Natural killer cell (primary cell): ENCODE measurements around the gene ARL4C. TPM values are rescaled to one million over a fixed set of nuclear protein-coding genes. Genes with fewer than 3 reads are reported as not detected.

ENCODE experiments used
- ATAC-seq, 3 donors: fragments of 150-1000 bp in 2 of 3; fragments of 200-7000 bp in 1 of 3; cut with Tn5 transposase; 1 replicate in 1 of 3; 2 replicates in 2 of 3; pipeline ENCODE4 v1.10.0; 2021; ENCODE audit warnings: mild to moderate bottlenecking in 2 of 3, moderate library complexity in 2 of 3
- DNase-seq, 2 donors: peaks; one replicate each; pipeline versions ENCODE4 v3.0.0 to v3.0.0-alpha.2; 2013 to 2021; ENCODE audit warnings: mixed read lengths in 1 of 2
- H3K27ac ChIP-seq: one replicate; pipeline ENCODE4 v1.5.1; 2013; ENCODE audit warnings: mild to moderate bottlenecking, low read length
- H3K27me3 ChIP-seq: one replicate; pipeline ENCODE4 v1.6.1; 2013; ENCODE audit warnings: low read length; ENCODE audit not compliant: control insufficient read depth, insufficient read depth
- H3K36me3 ChIP-seq: one replicate; pipeline ENCODE4 v1.6.1; 2013; ENCODE audit warnings: low read length; ENCODE audit not compliant: control insufficient read depth, insufficient read depth
- H3K4me1 ChIP-seq: one replicate; pipeline ENCODE4 v1.6.1; 2013; ENCODE audit warnings: low read length; ENCODE audit not compliant: control insufficient read depth, insufficient read depth
- H3K4me3 ChIP-seq: one replicate; pipeline ENCODE4 v1.5.1; 2013; ENCODE audit warnings: low read length
- H3K9me3 ChIP-seq: one replicate; pipeline ENCODE4 v1.6.1; 2013; ENCODE audit warnings: low read length; ENCODE audit not compliant: control insufficient read depth, insufficient read depth
- H3K27ac Mint-ChIP-seq, 2 donors: one replicate each; pipeline ENCODE4 v1.8.0; 2022; ENCODE audit warnings: mild to moderate bottlenecking in 2 of 2, mixed read lengths in 2 of 2, moderate library complexity in 1 of 2
- H3K27me3 Mint-ChIP-seq, 2 donors: one replicate each; pipeline ENCODE4 v1.8.0; 2022; ENCODE audit warnings: low read depth in 2 of 2, mixed read lengths in 2 of 2
- H3K36me3 Mint-ChIP-seq: one replicate; pipeline ENCODE4 v1.8.0; 2022; ENCODE audit warnings: mixed read lengths
- H3K4me1 Mint-ChIP-seq, 2 donors: one replicate each; pipeline ENCODE4 v1.8.0; 2022; ENCODE audit warnings: mixed read lengths in 2 of 2
- H3K4me3 Mint-ChIP-seq: one replicate; pipeline ENCODE4 v1.8.0; 2022; ENCODE audit warnings: mild to moderate bottlenecking, moderate library complexity, mixed read lengths
- H3K9me3 Mint-ChIP-seq, 2 donors: one replicate each; pipeline ENCODE4 v1.8.0; 2022; ENCODE audit warnings: mixed read lengths in 2 of 2
- CTCF ChIP-seq: fragments of 200-600 bp; IDR thresholded peaks from one replicate; pipeline ENCODE4 v1.8.0; 2022; ENCODE audit warnings: antibody characterized with exemption
- WGBS: methylation state at CpG from one replicate; pipeline ENCODE4 v1.1.7; 2013; ENCODE audit warnings: missing lambda C conversion rate; ENCODE audit not compliant: insufficient coverage; 5-methylcytosine and 5-hydroxymethylcytosine counted together
- intact Hi-C: fragments of 100-400 bp; cut with micrococcal nuclease; formaldehyde crosslinking; loops from one replicate; pipeline ENCODE4 v1.14.2; 2022
- total RNA-seq, 4 donors: library from RNA; stranded (reverse); fragments of 120-200 nt in 1 of 4; gene quantifications; one replicate each; pipeline versions ENCODE4 v1.2.3 to v1.2.4, GENCODE V29; 2013 to 2022

Gene ARL4C
- total RNA-seq, 3 donors from 2014 or later (not counting 1 experiment from before 2014, with no cell fraction given), result 492 to 756 (median 664) TPM

DNA sequence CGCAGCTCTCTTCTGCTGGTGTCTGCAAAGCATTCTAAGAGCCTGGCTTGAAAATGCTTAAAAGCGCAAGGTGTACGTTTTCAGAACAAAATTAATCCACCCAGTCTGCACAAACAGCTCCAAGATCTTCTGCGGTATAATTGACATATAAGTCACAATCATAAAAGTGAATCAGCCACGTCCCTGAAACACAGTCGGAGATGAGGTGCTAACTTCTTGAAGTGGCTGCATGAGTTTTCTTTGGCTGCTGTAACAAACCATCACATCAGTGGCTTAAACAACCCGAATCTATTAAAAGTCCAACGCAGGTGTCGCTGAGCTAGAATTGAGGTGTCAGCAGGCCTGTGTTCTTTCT, 32.6 kb downstream of the ARL4C start:
- Histone ChIP-seq H3K9me3 (no peaks in the 10 kb centered on the region), H3K27ac (peak overlapping the region; percentile 7), H3K27me3 (no peaks in the 10 kb centered on the region), H3K36me3 (no peaks in the 10 kb centered on the region), H3K4me1 (peaks cover 36% of the 10 kb centered on the region), H3K4me3 (no peak overlapping the region)
- Mint-ChIP-seq H3K9me3 (no peaks in the 10 kb centered on the region), H3K27me3 (no peaks in the 10 kb centered on the region), H3K4me1 (peaks cover 36 to 52% of the 10 kb centered on the region in 2 donors), H3K36me3 (no peaks in the 10 kb centered on the region), H3K27ac (peak overlapping the region; percentile 76 to 80), H3K4me3 (peak overlapping the region; percentile 73)
- no peak for TF ChIP-seq CTCF
- intact Hi-C loops, result loop anchor here (5.0 kb wide), 1 partner anchor 37 kb away; no protein-coding TSS in a partner anchor
- WGBS, result 90% methylated on average over 9 of the region's 9 CpGs
- ATAC-seq (no peak), DNase-seq (no peak)

DNA sequence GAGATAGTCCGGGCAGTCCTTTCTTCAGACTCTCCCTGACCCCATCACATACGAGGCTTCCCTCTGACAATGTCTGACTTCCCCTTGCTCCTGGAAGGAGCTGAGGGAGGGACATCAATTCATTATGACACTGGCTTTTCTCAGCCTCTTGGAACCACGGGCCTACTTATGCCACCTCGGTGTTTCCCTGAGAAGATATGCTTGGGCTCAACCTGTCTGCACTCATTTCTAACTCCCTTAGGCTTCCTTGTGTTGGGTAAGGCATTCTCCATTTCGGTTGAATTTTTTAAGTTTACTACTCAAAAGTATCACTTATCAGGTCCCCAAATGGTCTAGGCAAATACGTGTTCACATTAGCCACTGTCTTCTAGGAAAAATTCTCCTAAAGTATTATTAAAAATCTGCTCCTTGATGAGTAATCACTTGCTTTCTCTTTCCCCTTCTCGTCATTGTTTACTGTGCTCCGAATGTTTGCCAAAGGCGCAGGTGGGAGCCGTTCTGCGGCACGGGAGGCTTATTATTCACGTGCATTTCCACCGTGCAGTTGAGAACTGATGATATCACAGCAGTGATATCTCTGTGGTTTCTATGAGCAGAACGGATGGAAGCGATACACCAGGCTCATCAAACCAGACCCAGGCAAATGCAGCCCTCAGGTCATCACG, 33.1 kb downstream of the ARL4C start:
- ATAC-seq (peak; percentile 61 to 78 (median 67)), DNase-seq (peak in 1 of 2 donors; percentile 92)
- Histone ChIP-seq H3K36me3 (no peaks in the 10 kb centered on the region), H3K4me1 (peaks cover 37% of the 10 kb centered on the region), H3K4me3 (no peak overlapping the region), H3K9me3 (no peaks in the 10 kb centered on the region), H3K27ac (peak overlapping the region; percentile 65), H3K27me3 (no peaks in the 10 kb centered on the region)
- Mint-ChIP-seq H3K4me1 (peaks cover 42 to 57% of the 10 kb centered on the region in 2 donors), H3K9me3 (no peaks in the 10 kb centered on the region), H3K27ac (peak overlapping the region; percentile 76 to 80), H3K4me3 (peak overlapping the region; percentile 73), H3K36me3 (no peaks in the 10 kb centered on the region), H3K27me3 (no peaks in the 10 kb centered on the region)
- intact Hi-C loops, result loop anchor here (5.0 kb wide), 1 partner anchor 36 kb away; no protein-coding TSS in a partner anchor
- 74% methylated on average over 17 of the region's 17 CpGs for WGBS
- TF ChIP-seq CTCF, result no peak

DNA sequence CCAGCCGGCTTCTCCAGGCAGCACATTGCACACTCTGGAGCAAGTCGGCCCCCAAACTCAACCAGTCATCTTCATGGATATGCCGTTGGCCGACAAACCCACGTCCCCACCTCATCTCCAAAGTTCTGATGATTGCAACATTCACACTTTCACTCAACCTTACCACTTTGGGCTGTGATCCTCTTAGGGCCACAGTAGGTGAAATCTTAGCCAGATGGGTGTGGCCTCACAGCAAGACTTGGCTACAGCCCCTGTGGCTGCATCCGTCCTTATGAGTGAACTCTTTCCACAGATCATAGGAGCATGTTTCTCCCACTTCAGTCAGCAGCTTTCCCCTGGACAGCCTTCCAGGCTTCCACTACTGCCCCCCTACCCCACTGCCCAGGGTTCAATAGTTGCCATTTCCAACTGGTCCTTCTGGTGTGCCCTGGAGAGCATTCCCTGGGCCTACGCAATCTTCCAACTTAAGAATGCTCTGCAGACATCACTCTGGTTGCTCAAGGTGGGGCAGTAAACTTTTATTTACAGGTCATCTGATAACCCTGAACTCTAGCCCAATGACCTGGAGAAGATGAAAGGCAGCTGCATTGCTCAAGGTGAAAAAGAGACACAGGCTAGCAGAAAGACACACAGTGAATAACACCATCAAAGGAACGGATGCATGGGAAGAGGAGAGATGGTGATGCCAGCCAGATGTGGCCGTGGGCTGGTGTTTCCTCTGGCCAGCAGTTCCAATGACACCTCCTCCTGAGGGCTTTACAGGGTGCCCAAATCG, 34.5 kb downstream of the ARL4C start:
- H3K9me3 Mint-ChIP-seq, result no peaks in the 10 kb centered on the region
- DNase-seq (peak in 1 of 2 donors; percentile 50), ATAC-seq (peak in 2 of 3 donors; percentile 37 to 41)
- intact Hi-C loops, result loop anchor here (5.0 kb wide), 1 partner anchor 35 kb away; no protein-coding TSS in a partner anchor
- Histone ChIP-seq H3K27ac (no peak overlapping the region), H3K4me3 (no peak overlapping the region), H3K9me3 (no peaks in the 10 kb centered on the region), H3K36me3 (no peaks in the 10 kb centered on the region), H3K27me3 (no peaks in the 10 kb centered on the region), H3K4me1 (peaks cover 37% of the 10 kb centered on the region)
- 81% methylated on average over 10 of the region's 10 CpGs for WGBS
- no peaks in the 10 kb centered on the region for H3K27me3 Mint-ChIP-seq
- H3K36me3 Mint-ChIP-seq, result peaks cover 4% of the 10 kb centered on the region
- H3K4me1 Mint-ChIP-seq, result peaks cover 45 to 61% of the 10 kb centered on the region in 2 donors
- no peak for TF ChIP-seq CTCF
- peak overlapping the region; percentile 14 to 72 for H3K27ac Mint-ChIP-seq
- H3K4me3 Mint-ChIP-seq, result no peak overlapping the region
